Measurements from ENCODE around the gene ADGRG6.

DNA sequence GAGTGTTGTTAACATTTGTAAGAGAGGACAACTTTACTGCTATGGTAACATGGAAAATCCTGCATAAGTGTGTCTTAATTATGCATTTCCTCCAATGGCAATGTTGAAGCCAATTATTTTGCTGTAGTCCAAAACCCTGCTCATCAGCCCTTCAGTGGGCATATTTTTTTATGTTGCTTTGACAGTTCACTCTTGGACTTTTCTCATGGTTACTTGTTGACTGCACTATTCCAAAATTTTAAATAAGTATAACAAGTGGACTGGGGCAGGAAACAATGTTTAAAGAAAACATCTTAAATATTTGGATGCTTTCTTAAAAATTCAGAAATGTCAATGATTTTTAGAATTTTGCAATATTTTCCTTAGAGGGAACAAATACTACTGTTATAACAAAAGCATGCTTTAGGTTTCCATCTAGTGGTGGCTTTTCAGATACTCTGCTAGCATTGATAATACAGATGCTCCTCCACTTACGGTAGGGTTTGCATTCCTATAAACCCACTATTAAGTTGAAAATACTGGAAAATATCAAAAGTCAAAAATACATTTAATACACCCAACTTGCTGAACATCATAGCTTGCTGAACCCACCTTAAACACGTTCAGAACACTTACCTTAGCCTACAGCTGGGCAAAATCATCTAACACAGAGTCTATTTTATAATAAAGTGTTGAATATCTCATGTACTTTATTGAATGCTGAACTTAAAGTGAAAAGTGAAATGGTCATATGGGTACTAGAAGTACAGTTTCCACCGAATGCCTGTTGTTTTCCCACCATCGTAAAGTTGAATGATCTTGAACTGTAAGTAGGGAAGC lies 86.4 kb downstream of the ADGRG6 start:
- TF ChIP-seq POLR2A (IDR thresholded peaks at IDR 0.05), result no peak
- TF ChIP-seq, protein P1, sequence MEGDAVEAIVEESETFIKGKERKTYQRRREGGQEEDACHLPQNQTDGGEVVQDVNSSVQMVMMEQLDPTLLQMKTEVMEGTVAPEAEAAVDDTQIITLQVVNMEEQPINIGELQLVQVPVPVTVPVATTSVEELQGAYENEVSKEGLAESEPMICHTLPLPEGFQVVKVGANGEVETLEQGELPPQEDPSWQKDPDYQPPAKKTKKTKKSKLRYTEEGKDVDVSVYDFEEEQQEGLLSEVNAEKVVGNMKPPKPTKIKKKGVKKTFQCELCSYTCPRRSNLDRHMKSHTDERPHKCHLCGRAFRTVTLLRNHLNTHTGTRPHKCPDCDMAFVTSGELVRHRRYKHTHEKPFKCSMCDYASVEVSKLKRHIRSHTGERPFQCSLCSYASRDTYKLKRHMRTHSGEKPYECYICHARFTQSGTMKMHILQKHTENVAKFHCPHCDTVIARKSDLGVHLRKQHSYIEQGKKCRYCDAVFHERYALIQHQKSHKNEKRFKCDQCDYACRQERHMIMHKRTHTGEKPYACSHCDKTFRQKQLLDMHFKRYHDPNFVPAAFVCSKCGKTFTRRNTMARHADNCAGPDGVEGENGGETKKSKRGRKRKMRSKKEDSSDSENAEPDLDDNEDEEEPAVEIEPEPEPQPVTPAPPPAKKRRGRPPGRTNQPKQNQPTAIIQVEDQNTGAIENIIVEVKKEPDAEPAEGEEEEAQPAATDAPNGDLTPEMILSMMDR (IDR thresholded peaks at IDR 0.05 in 8 of 11, conservative IDR thresholded peaks at IDR 0.05 in 3 of 11), result peak in 9 of 11 experiments; percentile 12 to 50 (median 43)
